H1 (cell line): ENCODE data around the gene DENND10. TPM values are rescaled to one million over a fixed set of nuclear protein-coding genes. Genes with fewer than 3 reads are reported as not detected.

Experiments used
- CTCF ChIA-PET: fragments of 300-600 bp; sonication (Branson Sonifier 250); formaldehyde crosslinking; loops from one replicate; lab custom pipeline; 2021; ENCODE audit not compliant: partially characterized antibody; lab: Charles Lee
- POLR2A ChIA-PET: fragments of 300-600 bp; sonication (Branson Sonifier 250); formaldehyde crosslinking; loops from one replicate; lab custom pipeline; 2021; ENCODE audit warnings: inconsistent platforms; ENCODE audit not compliant: partially characterized antibody; lab: Charles Lee
- DNase-seq, 2 experiments: peaks; one replicate each; pipeline versions ENCODE4 v3.0.0 to v3.0.0-alpha.2; 2010 to 2022; ENCODE audit warnings: low spot score in 2 of 2, low read depth in 1 of 2, mixed read lengths in 1 of 2
- FAIRE-seq: peaks from 2 replicates; lab custom pipeline; 2011; peaks lifted over from hg19 to GRCh38; lab: Jason Lieb, UNC
- H2AFZ ChIP-seq: 2 replicates; pipeline ENCODE4 v1.8.1; 2012; ENCODE audit warnings: low read length, inconsistent platforms
- H2AK5ac ChIP-seq: 2 replicates; pipeline ENCODE4 v1.6.1; 2013; ENCODE audit warnings: low read depth, low read length
- H2BK120ac ChIP-seq: replicated peaks from 2 replicates; pipeline ENCODE3; 2013; ENCODE audit warnings: low read depth, low read length, inconsistent platforms
- H2BK12ac ChIP-seq: 2 replicates; pipeline ENCODE4 v1.6.1; 2013; ENCODE audit warnings: low read depth, low read length
- H2BK15ac ChIP-seq: 2 replicates; pipeline ENCODE4 v1.6.1; 2013; ENCODE audit warnings: low read length
- H2BK20ac ChIP-seq: 2 replicates; pipeline ENCODE4 v1.6.1; 2013; ENCODE audit warnings: low read length
- H2BK5ac ChIP-seq: 2 replicates; pipeline ENCODE4 v1.6.1; 2013; ENCODE audit warnings: low read depth, low read length
- H3K14ac ChIP-seq: 2 replicates; pipeline ENCODE4 v1.6.1; 2013; ENCODE audit warnings: inconsistent platforms; ENCODE audit not compliant: insufficient read length
- H3K18ac ChIP-seq: 2 replicates; pipeline ENCODE4 v1.6.1; 2013; ENCODE audit warnings: low read length; ENCODE audit errors: extremely low read depth
- H3K23ac ChIP-seq: 2 replicates; pipeline ENCODE4 v1.6.1; 2013; ENCODE audit warnings: inconsistent platforms; ENCODE audit not compliant: insufficient read length
- H3K23me2 ChIP-seq: 2 replicates; pipeline ENCODE4 v1.6.1; 2013; ENCODE audit warnings: low read depth, low read length
- H3K27ac ChIP-seq: 2 replicates; pipeline ENCODE4 v1.6.1; 2011; ENCODE audit warnings: low read depth, low read length, inconsistent platforms
- H3K27me3 ChIP-seq, 4 experiments: replicated peaks in 1 of 4; 1 replicate in 1 of 4; 2 replicates in 3 of 4; pipeline versions ENCODE4 v1.6.1 to v1.8.1; 2011 to 2013; ENCODE audit warnings: low read length in 3 of 4, mild to moderate bottlenecking in 3 of 4, inconsistent platforms in 2 of 4, mixed read lengths in 2 of 4, moderate library complexity in 1 of 4; ENCODE audit not compliant: control insufficient read depth in 3 of 4, insufficient read depth in 3 of 4; ENCODE audit errors: extremely low read depth in 1 of 4
- H3K36me3 ChIP-seq, 4 experiments: 2 replicates each; pipeline versions ENCODE4 v1.6.1 to v1.8.1; 2011 to 2013; ENCODE audit warnings: mild to moderate bottlenecking in 4 of 4, low read length in 3 of 4, moderate library complexity in 2 of 4, control low read depth in 1 of 4, inconsistent platforms in 1 of 4; ENCODE audit not compliant: insufficient read depth in 4 of 4, control insufficient read depth in 2 of 4
- H3K4ac ChIP-seq: replicated peaks from 2 replicates; pipeline ENCODE3; 2013; ENCODE audit warnings: low read length, low read depth, mixed read lengths, inconsistent platforms; ENCODE audit not compliant: insufficient read length
- H3K4me1 ChIP-seq, 4 experiments: replicated peaks in 1 of 4; 1 replicate in 1 of 4; 2 replicates in 3 of 4; pipeline versions ENCODE4 v1.6.1 to v1.8.1; 2011 to 2013; ENCODE audit warnings: low read length in 3 of 4, inconsistent platforms in 2 of 4, mixed read lengths in 1 of 4; ENCODE audit not compliant: insufficient read depth in 4 of 4, control insufficient read depth in 3 of 4
- H3K4me2 ChIP-seq, 2 experiments: 2 replicates each; pipeline versions ENCODE4 v1.6.1 to v1.8.1; 2011 to 2013; ENCODE audit warnings: low read depth in 2 of 2, low read length in 2 of 2, control low read depth in 1 of 2, inconsistent platforms in 1 of 2, mild to moderate bottlenecking in 1 of 2; ENCODE audit not compliant: insufficient read depth in 1 of 2
- H3K4me3 ChIP-seq, 4 experiments: fragments of 200-600, 300-600 bp in 1 of 4; sonication (generic), shearing (Covaris generic), sonication (Bioruptor Twin) in 1 of 4; 2 replicates each; pipeline versions ENCODE4 v1.5.1 to v1.8.1; 2011 to 2016; ENCODE audit warnings: low read length in 4 of 4, low read depth in 3 of 4, control low read depth in 2 of 4, inconsistent platforms in 2 of 4, mild to moderate bottlenecking in 2 of 4, mixed read lengths in 1 of 4, moderate library complexity in 1 of 4; ENCODE audit not compliant: insufficient read depth in 2 of 4; ENCODE audit errors: extremely low read depth in 1 of 4
- H3K56ac ChIP-seq: replicated peaks from 2 replicates; pipeline ENCODE3; 2013; ENCODE audit warnings: low read depth, mild to moderate bottlenecking, mixed read lengths, low read length, inconsistent platforms; ENCODE audit not compliant: insufficient read length
- H3K79me1 ChIP-seq: 2 replicates; pipeline ENCODE4 v1.6.1; 2013; ENCODE audit warnings: low read depth, low read length, control low read depth
- H3K79me2 ChIP-seq, 2 experiments: 2 replicates each; pipeline versions ENCODE4 v1.6.1 to v1.8.1; 2012 to 2013; ENCODE audit warnings: low read length in 2 of 2, mild to moderate bottlenecking in 2 of 2, inconsistent platforms in 1 of 2; ENCODE audit not compliant: insufficient read depth in 2 of 2, control insufficient read depth in 1 of 2
- H3K9ac ChIP-seq, 4 experiments: replicated peaks in 1 of 4; 1 replicate in 1 of 4; 2 replicates in 3 of 4; pipeline versions ENCODE4 v1.6.1 to v1.8.1; 2011 to 2013; ENCODE audit warnings: low read depth in 3 of 4, low read length in 3 of 4, control low read depth in 2 of 4, mild to moderate bottlenecking in 2 of 4, moderate library complexity in 2 of 4, inconsistent platforms in 1 of 4; ENCODE audit errors: extremely low read depth in 1 of 4
- H3K9me3 ChIP-seq, 2 experiments: 2 replicates each; pipeline versions ENCODE4 v1.6.1 to v1.8.1; 2012 to 2013; ENCODE audit warnings: mild to moderate bottlenecking in 2 of 2, moderate library complexity in 2 of 2, control low read depth in 1 of 2, inconsistent platforms in 1 of 2, low read depth in 1 of 2, low read length in 1 of 2, mixed read lengths in 1 of 2; ENCODE audit not compliant: insufficient read depth in 2 of 2
- H4K20me1 ChIP-seq, 2 experiments: replicated peaks in 1 of 2; 2 replicates each; pipeline versions ENCODE3 to v1.8.1; 2011 to 2013; ENCODE audit warnings: inconsistent platforms in 2 of 2, low read length in 2 of 2, mild to moderate bottlenecking in 1 of 2; ENCODE audit not compliant: insufficient read depth in 2 of 2, control insufficient read depth in 1 of 2
- H4K5ac ChIP-seq: 2 replicates; pipeline ENCODE4 v1.6.1; 2013; ENCODE audit warnings: low read length, low read depth, mixed read lengths, inconsistent platforms; ENCODE audit not compliant: insufficient read length
- H4K8ac ChIP-seq: 2 replicates; pipeline ENCODE4 v1.8.0; 2013; ENCODE audit warnings: mild to moderate bottlenecking, moderate library complexity, low read length, inconsistent platforms; ENCODE audit not compliant: insufficient read depth; ENCODE audit errors: extremely low read depth
- H4K91ac ChIP-seq: replicated peaks from 2 replicates; pipeline ENCODE3; 2013; ENCODE audit warnings: low read length, mixed read lengths, inconsistent platforms; ENCODE audit not compliant: insufficient read length
- EGR1 ChIP-seq: IDR thresholded peaks from 2 replicates; pipeline ENCODE4 v1.6.1; 2011; ENCODE audit warnings: low read depth, low read length, borderline replicate concordance
- KDM1A ChIP-seq: fragments of 200-600, 300-600 bp; sonication (generic); IDR thresholded peaks from 2 replicates; pipeline ENCODE4 v1.7.1; 2016; ENCODE audit warnings: mild to moderate bottlenecking, low read length, borderline replicate concordance
- NANOG ChIP-seq: IDR thresholded peaks from 2 replicates; pipeline ENCODE4 v1.6.1; 2011; ENCODE audit warnings: low read length, low read depth, mild to moderate bottlenecking, inconsistent platforms; ENCODE audit not compliant: insufficient read depth, poor library complexity, severe bottlenecking
- RFX5 ChIP-seq: IDR thresholded peaks from 2 replicates; pipeline ENCODE4 v1.6.1; 2011; ENCODE audit warnings: low read depth, low read length, improper control_type of control experiment, borderline replicate concordance
- SIN3A ChIP-seq, 2 experiments: IDR thresholded peaks in 1 of 2; conservative IDR thresholded peaks in 1 of 2; 2 replicates each; pipeline ENCODE4 v1.6.1; 2011 to 2012; ENCODE audit warnings: low read length in 2 of 2, improper control_type of control experiment in 1 of 2, low read depth in 1 of 2, mild to moderate bottlenecking in 1 of 2
- SP4 ChIP-seq: IDR thresholded peaks from 2 replicates; pipeline ENCODE4 v1.6.1; 2012; ENCODE audit warnings: low read length, inconsistent platforms
- WGBS, 2 experiments: shearing (Covaris generic) in 1 of 2; methylation state at CpG; one replicate each; pipeline versions ENCODE4 v1.1.6 to v1.1.7; 2013 to 2015; ENCODE audit warnings: low lambda C conversion rate in 2 of 2, mixed read lengths in 2 of 2, inconsistent platforms in 1 of 2, low coverage in 1 of 2, missing lambda C conversion rate in 1 of 2; ENCODE audit not compliant: insufficient replicate concordance in 2 of 2, insufficient coverage in 1 of 2, insufficient read length in 1 of 2; ENCODE audit errors: extremely low coverage in 1 of 2, missing lambda C conversion rate in 1 of 2; 5-methylcytosine and 5-hydroxymethylcytosine counted together
- polyA plus RNA-seq, 7 experiments: library from polyadenylated mRNA; depleted of rRNA in 3 of 7; stranded (reverse) in 5 of 7; unstranded in 2 of 7; fragments of >200 nt in 5 of 7; fragments of 200-250 nt in 2 of 7; gene quantifications; 1 replicate in 5 of 7; 2 replicates in 1 of 7; 4 replicates in 1 of 7; pipeline versions ENCODE4 v1.2.1 to v1.2.3, GENCODE V29; 2011 to 2013; ENCODE audit warnings: missing spikeins in 2 of 7, mixed read lengths in 2 of 7
- total RNA-seq: library from RNA; stranded (reverse); fragmentation: NEBNext Ultra II Directional; extraction: Animal tissue kit (Norgen Biotek cat#: 25700); gene quantifications from 2 replicates; pipeline ENCODE4 v1.2.1, GENCODE V29; 2021
- TF ChIP-seq, protein P1 (sequence below): IDR thresholded peaks from 2 replicates; pipeline ENCODE4 v1.6.1; 2011; ENCODE audit warnings: low read length, improper control_type of control experiment

The DENND10 gene
- total and polyA plus RNA-seq, 2 of the 8 experiments (the other 6 are each of a cell fraction or from before 2014, with no cell fraction given): 49.3 to 64.4 TPM

DNA sequence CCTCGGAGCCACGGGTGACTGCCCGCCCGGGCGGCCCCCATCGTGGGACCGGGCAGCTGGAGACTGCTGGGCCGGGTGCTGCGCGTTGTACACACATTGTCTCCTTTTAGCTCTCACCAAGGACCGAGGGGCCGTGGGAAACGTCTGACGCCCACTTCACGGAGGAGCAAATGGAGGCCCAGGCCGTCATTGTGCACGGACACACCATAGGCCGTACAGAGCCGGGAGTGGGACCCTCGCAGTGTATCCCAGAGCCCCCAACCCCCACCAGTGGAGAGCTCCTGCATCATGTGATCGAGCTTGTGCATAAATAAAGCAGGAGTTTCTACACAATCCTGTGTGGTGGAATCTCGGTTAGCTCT lies 722 bp downstream of the DENND10 start:
- Histone ChIP-seq H3K4me3 (peak overlapping the region; percentile 68 to 93 (median 88)), H3K79me2 (peaks cover 0 to 14% of the 10 kb centered on the region in 2 experiments; a peak in 2 of 4 replicates), H3K14ac (peak overlapping the region; percentile 74), H3K27me3 (no peaks in the 10 kb centered on the region), H3K56ac (no peak overlapping the region), H2AFZ (no peak overlapping the region), H3K18ac (no peak overlapping the region; the same call in 1 of the 2 replicates), H3K27ac (no peak overlapping the region), H2BK15ac (no peak overlapping the region), H2BK5ac (0 out of 2 replicates have a peak overlapping the region, but pooled peaks have one; percentile 60), H3K79me1 (no peaks in the 10 kb centered on the region), H4K20me1 (peaks cover 0 to 2% of the 10 kb centered on the region in 2 experiments), H3K23ac (no peak overlapping the region), H2AK5ac (no peak overlapping the region), H3K36me3 (peaks cover 3 to 22% (median 8%) of the 10 kb centered on the region in 4 experiments; a peak in 6 of 8 replicates), H3K4me1 (peaks cover 0 to 3% (median 0%) of the 10 kb centered on the region in 4 experiments; a peak in 1 of 7 replicates), H2BK20ac (no peak overlapping the region), H3K4me2 (peak overlapping the region; percentile 63 to 92), H4K5ac (peak overlapping the region; percentile 42), H3K9ac (peak overlapping the region in 3 of 4 experiments; percentile 72 to 80 (median 76)), H2BK12ac (no peak overlapping the region), H4K91ac (peak overlapping the region; percentile 66), H2BK120ac (no peak overlapping the region), H4K8ac (peak overlapping the region; percentile 75; the same call in 1 of the 2 replicates), H3K23me2 (peaks cover 6% of the 10 kb centered on the region; the same call in 1 of the 2 replicates), H3K9me3 (no peaks in the 10 kb centered on the region), H3K4ac (no peak overlapping the region)
- CTCF ChIA-PET: interaction anchor here (0.6 to 0.7 kb wide), 3 partner anchors 20 to 353 kb away, joined by 3 read pairs; no protein-coding TSS in a partner anchor
- POLR2A ChIA-PET: interaction anchor here (0.7 to 2.4 kb wide), 10 partner anchors 9 to 75 kb away, joined by 3 to 23 read pairs (median 8); partner anchors contain the start of genes EIF3A and NANOS1
- DNase-seq (peak in 1 of 2 experiments; percentile 55), FAIRE-seq (no peak)
- TF ChIP-seq NANOG (no peak), SIN3A (conservative IDR thresholded peaks at IDR 0.05 in 1 of 2, IDR thresholded peaks at IDR 0.05 in 1 of 2; ENCODE audit: low read depth in 1 of 2, low read length in 2 of 2) (peak in 1 of 2 experiments; percentile 7; a peak in 1 of 4 replicates), EGR1 (no peak), KDM1A (peak; percentile 50; the same call in 1 of the 2 replicates), RFX5 (no peak), SP4 (no peak)
- TF ChIP-seq, protein P1, sequence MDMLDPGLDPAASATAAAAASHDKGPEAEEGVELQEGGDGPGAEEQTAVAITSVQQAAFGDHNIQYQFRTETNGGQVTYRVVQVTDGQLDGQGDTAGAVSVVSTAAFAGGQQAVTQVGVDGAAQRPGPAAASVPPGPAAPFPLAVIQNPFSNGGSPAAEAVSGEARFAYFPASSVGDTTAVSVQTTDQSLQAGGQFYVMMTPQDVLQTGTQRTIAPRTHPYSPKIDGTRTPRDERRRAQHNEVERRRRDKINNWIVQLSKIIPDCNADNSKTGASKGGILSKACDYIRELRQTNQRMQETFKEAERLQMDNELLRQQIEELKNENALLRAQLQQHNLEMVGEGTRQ: peak; percentile 30; the same call in 1 of the 2 replicates
- 10% methylated on average over 12 of the region's 22 CpGs; no CpG with 5 or more reads in 1 of the 2 experiments for WGBS, 2 experiments
